Heart right ventricle (tissue), 16 donors: ENCODE data around the gene ADAM8. TPM values are rescaled to one million over a fixed set of nuclear protein-coding genes. Genes with fewer than 3 reads are reported as not detected.
A peak's percentile ranks its signal among the peaks of the same experiment; 100 is the strongest.

Experiments used
- ATAC-seq, 8 donors: fragments of 200-7000 bp; cut with Tn5 transposase; one replicate each; pipeline ENCODE4 v1.9.1; 2020; ENCODE audit warnings: mild to moderate bottlenecking in 8 of 8, moderate library complexity in 8 of 8, moderate number of reproducible peaks in 1 of 8
- DNase-seq, 2 donors: peaks; one replicate each; pipeline ENCODE4 v3.0.0-alpha.2; 2020
- H3K27ac ChIP-seq, 10 donors: fragments of 200-600 bp; sonication (generic) in 2 of 10; one replicate each; pipeline versions ENCODE4 v1.5.0 to v1.8.0; 2020 to 2022; ENCODE audit warnings: mild to moderate bottlenecking in 3 of 10
- H3K27me3 ChIP-seq, 7 donors: fragments of 200-600 bp; one replicate each; pipeline ENCODE4 v1.8.0; 2021 to 2022; ENCODE audit warnings: mild to moderate bottlenecking in 2 of 7
- H3K36me3 ChIP-seq, 9 donors: fragments of 200-600 bp; sonication (generic) in 1 of 9; one replicate each; pipeline versions ENCODE4 v1.5.0 to v1.8.0; 2020 to 2022; ENCODE audit warnings: mild to moderate bottlenecking in 2 of 9
- H3K4me1 ChIP-seq, 9 donors: fragments of 200-600 bp; sonication (generic) in 1 of 9; one replicate each; pipeline versions ENCODE4 v1.5.0 to v1.8.0; 2020 to 2022; ENCODE audit warnings: mild to moderate bottlenecking in 4 of 9
- H3K4me3 ChIP-seq, 10 donors: fragments of 200-600 bp; sonication (generic) in 2 of 10; one replicate each; pipeline versions ENCODE4 v1.5.0 to v1.8.0; 2020 to 2022; ENCODE audit warnings: mild to moderate bottlenecking in 7 of 10, moderate library complexity in 2 of 10
- H3K9me3 ChIP-seq, 11 donors: fragments of 200-600 bp in 10 of 11; sonication (generic) in 2 of 11; one replicate each; pipeline versions ENCODE4 v1.5.0 to v1.8.0; 2013 to 2022; ENCODE audit warnings: mild to moderate bottlenecking in 2 of 11, control low read depth in 1 of 11, moderate library complexity in 1 of 11
- WGBS, 2 donors: extraction: QIAGEN DNeasy Blood & Tissue Kit; methylation state at CpG; one replicate each; pipeline ENCODE4 v1.1.7; 2013; ENCODE audit warnings: inconsistent platforms in 1 of 2; 5-methylcytosine and 5-hydroxymethylcytosine counted together
- intact Hi-C, 10 donors: fragments of 100-400 bp; cut with DNase I; formaldehyde crosslinking; loops; one replicate each; pipeline versions ENCODE4 v1.11.1 to v1.14.2; 2022
- polyA plus RNA-seq, 2 donors: library from polyadenylated mRNA; stranded (reverse); fragments of 200-250 nt; gene quantifications; one replicate each; pipeline ENCODE4 v1.2.3, GENCODE V29; 2013
- total RNA-seq, 10 donors: library from RNA; stranded (reverse); fragmentation: NEBNext Ultra II Directional in 3 of 10; extraction: Animal tissue kit (Norgen Biotek cat#: 25700) in 3 of 10; gene quantifications; one replicate each; pipeline versions ENCODE4 v1.2.1 to v1.2.4, GENCODE V29; 2021 to 2023
- TF ChIP-seq, protein P1 (sequence below), 9 donors: fragments of 200-600 bp; sonication (generic) in 2 of 9; IDR thresholded peaks; one replicate each; pipeline versions ENCODE4 v1.5.0 to v1.8.0; 2021 to 2022; ENCODE audit warnings: antibody characterized with exemption in 9 of 9, mild to moderate bottlenecking in 5 of 9, moderate library complexity in 1 of 9
- donor health status: Arrhythmogenic right ventricular cardiomyopathy.
- donor health status: ischemic (EF 13 %, LVEDD 7.1; RV severe dilation, severe dysfunction).
- donor health status: healthy with polysubstance abuse.
- donor health status: DM: no; HTN: yes; CAD: no.
- donor health status: DM: no; HTN: no; CAD: no.
- donor health status: ischemic (EF 25% LVEDD 6.9; RV normal size, moderate dysfunction).
- donor health status: ischemic (EF 25% LVEDD 5.7; RV mildly dilated, moderate dysfunction).
- donor health status: healthy.
- donor health status: DM: yes; HTN: yes; CAD: no.
- donor health status: Ischemic cardiomyopathy.
- donor health status: ischemic (EF 35%, LVEDD 5.7; RV mildly dilated, moderate dysfunction).
- donor health status: nonischemic (EF 11% LVEDD 7.7; RV severe dilation, severe dysfunction).
- donor health status: DM: yes; HTN: yes; CAD: no.
- donor health status: PGD.
- donor health status: ischemic (EF 29% LVEDD 5.4; RV normal size, mild dysfunction).
- donor health status: nonischemic (EF 23%, LVEDD 6.1; RV moderate dilation, normal function).

The ADAM8 gene
- total and polyA plus RNA-seq, 12 donors = 0.88 to 6.5 (median 1.6) TPM

DNA sequence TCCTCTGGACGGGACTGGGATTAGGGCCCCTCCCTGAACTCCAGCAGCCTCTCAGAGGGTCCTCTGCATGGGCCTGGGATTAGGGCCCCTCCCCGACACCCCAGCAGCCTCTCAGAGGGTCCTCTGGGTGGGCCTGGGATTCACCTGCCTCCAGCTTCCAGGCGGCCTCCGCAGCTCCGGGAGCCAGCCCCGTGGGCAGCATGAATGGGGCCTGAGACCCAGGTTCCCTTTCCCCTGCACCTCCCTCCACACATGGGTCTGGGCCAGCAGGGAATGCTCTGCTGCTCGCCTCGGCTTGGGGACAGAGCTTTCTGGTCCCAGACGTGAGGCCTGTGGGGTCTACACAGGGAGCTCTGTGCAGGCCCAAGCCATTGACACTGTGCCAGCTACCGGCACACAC, 26.5 kb upstream of the ADAM8 start:
- TF ChIP-seq, protein P1, sequence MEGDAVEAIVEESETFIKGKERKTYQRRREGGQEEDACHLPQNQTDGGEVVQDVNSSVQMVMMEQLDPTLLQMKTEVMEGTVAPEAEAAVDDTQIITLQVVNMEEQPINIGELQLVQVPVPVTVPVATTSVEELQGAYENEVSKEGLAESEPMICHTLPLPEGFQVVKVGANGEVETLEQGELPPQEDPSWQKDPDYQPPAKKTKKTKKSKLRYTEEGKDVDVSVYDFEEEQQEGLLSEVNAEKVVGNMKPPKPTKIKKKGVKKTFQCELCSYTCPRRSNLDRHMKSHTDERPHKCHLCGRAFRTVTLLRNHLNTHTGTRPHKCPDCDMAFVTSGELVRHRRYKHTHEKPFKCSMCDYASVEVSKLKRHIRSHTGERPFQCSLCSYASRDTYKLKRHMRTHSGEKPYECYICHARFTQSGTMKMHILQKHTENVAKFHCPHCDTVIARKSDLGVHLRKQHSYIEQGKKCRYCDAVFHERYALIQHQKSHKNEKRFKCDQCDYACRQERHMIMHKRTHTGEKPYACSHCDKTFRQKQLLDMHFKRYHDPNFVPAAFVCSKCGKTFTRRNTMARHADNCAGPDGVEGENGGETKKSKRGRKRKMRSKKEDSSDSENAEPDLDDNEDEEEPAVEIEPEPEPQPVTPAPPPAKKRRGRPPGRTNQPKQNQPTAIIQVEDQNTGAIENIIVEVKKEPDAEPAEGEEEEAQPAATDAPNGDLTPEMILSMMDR (IDR thresholded peaks at IDR 0.05) = no peak
- ATAC-seq = no peak
- intact Hi-C loops = no loop called here
- H3K4me1 ChIP-seq = peaks cover 0 to 44% (median 28%) of the 10 kb centered on the region in 9 donors
- H3K9me3 ChIP-seq = no peaks in the 10 kb centered on the region
- DNase-seq = no peak
- no peaks in the 10 kb centered on the region for H3K27me3 ChIP-seq
- H3K4me3 ChIP-seq = no peak overlapping the region
- 84 to 91% methylated on average over 10 of the region's 10 CpGs for WGBS, 2 donors
- H3K27ac ChIP-seq = no peak overlapping the region
- peaks cover 6 to 62% (median 27%) of the 10 kb centered on the region in 9 donors for H3K36me3 ChIP-seq

DNA sequence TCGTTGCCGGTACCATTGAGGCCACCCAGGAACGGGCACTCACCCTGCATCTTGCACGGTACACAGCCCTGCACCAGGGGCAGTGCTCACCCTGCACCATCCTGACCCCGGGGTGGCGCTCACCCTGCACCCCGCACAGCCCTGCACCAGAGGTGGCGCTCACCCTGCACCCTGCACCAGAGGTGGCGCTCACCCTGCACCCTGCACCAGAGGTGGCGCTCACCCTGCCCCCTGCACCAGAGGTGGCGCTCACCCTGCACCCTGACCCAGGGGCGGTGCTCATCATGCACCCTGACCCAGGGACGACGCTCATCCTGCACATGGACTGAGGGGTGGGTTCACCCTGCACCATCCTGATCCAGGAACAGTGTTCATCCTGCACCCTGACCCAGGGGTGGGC, 25.6 kb upstream of the ADAM8 start:
- no peaks in the 10 kb centered on the region for H3K9me3 ChIP-seq
- peaks cover 7 to 72% (median 37%) of the 10 kb centered on the region in 9 donors for H3K36me3 ChIP-seq
- ATAC-seq = peak in 1 of 8 donors; percentile 17
- intact Hi-C loops = no loop called here
- no peak for DNase-seq
- H3K4me1 ChIP-seq = peaks cover 0 to 35% (median 19%) of the 10 kb centered on the region in 9 donors
- no peak overlapping the region for H3K27ac ChIP-seq
- no peaks in the 10 kb centered on the region for H3K27me3 ChIP-seq
- 97 to 100% methylated on average over 14 of the region's 14 CpGs for WGBS, 2 donors
- TF ChIP-seq, protein P1 (IDR thresholded peaks at IDR 0.05) = no peak
- no peak overlapping the region for H3K4me3 ChIP-seq

DNA sequence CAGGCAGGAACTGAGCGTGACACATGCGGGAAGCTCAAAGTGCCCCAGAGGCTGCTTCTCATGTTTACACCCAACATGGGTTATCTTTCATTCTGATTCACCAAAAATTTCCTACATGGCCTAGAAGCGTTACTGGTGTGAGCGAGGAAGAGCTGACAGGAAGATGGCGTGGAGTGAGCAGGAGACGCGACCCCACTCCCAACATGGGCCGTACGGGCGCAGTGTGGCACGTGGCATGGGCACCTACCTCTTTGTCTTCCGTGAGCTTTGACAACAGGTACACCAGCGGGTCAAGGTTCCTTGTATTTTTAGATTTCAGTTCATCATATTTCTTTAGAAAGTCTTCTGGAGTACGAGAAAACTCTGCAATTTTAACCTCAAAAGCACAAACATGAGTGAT, 23.1 kb upstream of the ADAM8 start:
- no peaks in the 10 kb centered on the region for H3K27me3 ChIP-seq
- TF ChIP-seq, protein P1 (IDR thresholded peaks at IDR 0.05) = no peak
- WGBS, 2 donors = 96% methylated on average over 14 of the region's 14 CpGs

DNA sequence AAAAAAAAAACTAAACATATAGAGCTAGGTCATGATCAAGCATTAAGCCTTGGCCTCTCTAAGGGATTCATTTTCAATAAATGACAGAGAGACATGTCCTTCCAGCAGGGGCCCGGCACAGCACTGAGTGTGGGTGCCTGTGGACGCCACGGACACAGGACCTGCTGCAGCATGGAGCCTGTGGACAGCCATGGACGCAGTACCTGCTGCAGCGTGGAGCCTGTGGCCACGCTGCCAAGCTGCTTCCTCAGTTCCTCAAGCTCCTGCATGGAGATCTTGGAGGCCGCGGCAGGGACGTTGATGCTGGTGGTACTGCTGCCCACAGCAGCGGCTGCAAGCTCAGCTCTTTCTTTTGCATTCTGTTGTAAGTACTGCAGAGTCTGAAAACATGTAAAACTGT, 22.6 kb upstream of the ADAM8 start:
- WGBS, 2 donors = 92 to 93% methylated on average over 10 of the region's 10 CpGs
- ATAC-seq (no peak), DNase-seq (no peak)
- Histone ChIP-seq H3K27me3 (no peaks in the 10 kb centered on the region), H3K27ac (no peak overlapping the region), H3K4me3 (no peak overlapping the region), H3K4me1 (peaks cover 0 to 9% (median 0%) of the 10 kb centered on the region in 9 donors), H3K36me3 (peaks cover 7 to 94% (median 64%) of the 10 kb centered on the region in 9 donors), H3K9me3 (no peaks in the 10 kb centered on the region)
- intact Hi-C loops = no loop called here
- TF ChIP-seq, protein P1 (IDR thresholded peaks at IDR 0.05) = no peak

More for the DNA sequence above, 23.1 kb upstream of the ADAM8 start:
- ATAC-seq (no peak), DNase-seq (no peak)
- Histone ChIP-seq H3K9me3 (no peaks in the 10 kb centered on the region), H3K36me3 (peaks cover 7 to 90% (median 60%) of the 10 kb centered on the region in 9 donors), H3K4me3 (no peak overlapping the region), H3K4me1 (peaks cover 0 to 13% (median 0%) of the 10 kb centered on the region in 9 donors), H3K27ac (no peak overlapping the region)
- intact Hi-C loops = no loop called here
